IPS DF 6.9 (cell line): ENCODE measurements around the gene GRIK4.

Experiments used
- DNase-seq: peaks from one replicate; pipeline ENCODE4 v3.0.0-alpha.2; 2013; ENCODE audit warnings: low read depth, low spot score
- H3K27ac ChIP-seq: one replicate; pipeline ENCODE4 v1.5.1; 2013; ENCODE audit warnings: low read length, control low read depth
- H3K27me3 ChIP-seq: 2 replicates; pipeline ENCODE4 v1.6.1; 2013; ENCODE audit warnings: mild to moderate bottlenecking, low read length; ENCODE audit not compliant: control insufficient read depth, insufficient read depth
- H3K36me3 ChIP-seq: 2 replicates; pipeline ENCODE4 v1.6.1; 2013; ENCODE audit warnings: low read length; ENCODE audit not compliant: control insufficient read depth, insufficient read depth
- H3K4me1 ChIP-seq: 2 replicates; pipeline ENCODE4 v1.6.1; 2013; ENCODE audit warnings: low read length; ENCODE audit not compliant: control insufficient read depth, insufficient read depth
- H3K4me3 ChIP-seq: 2 replicates; pipeline ENCODE4 v1.5.1; 2013; ENCODE audit warnings: mild to moderate bottlenecking, low read length
- H3K9me3 ChIP-seq: 2 replicates; pipeline ENCODE4 v1.6.1; 2013; ENCODE audit warnings: low read length, inconsistent platforms; ENCODE audit not compliant: control insufficient read depth, insufficient read depth
- WGBS: extraction: QIAGEN DNeasy Blood & Tissue Kit; methylation state at CpG from one replicate; pipeline ENCODE4 v1.1.7; 2013; ENCODE audit warnings: mixed read lengths, missing lambda C conversion rate; ENCODE audit not compliant: insufficient read length, insufficient coverage; 5-methylcytosine and 5-hydroxymethylcytosine counted together

GRIK4 gene

DNA sequence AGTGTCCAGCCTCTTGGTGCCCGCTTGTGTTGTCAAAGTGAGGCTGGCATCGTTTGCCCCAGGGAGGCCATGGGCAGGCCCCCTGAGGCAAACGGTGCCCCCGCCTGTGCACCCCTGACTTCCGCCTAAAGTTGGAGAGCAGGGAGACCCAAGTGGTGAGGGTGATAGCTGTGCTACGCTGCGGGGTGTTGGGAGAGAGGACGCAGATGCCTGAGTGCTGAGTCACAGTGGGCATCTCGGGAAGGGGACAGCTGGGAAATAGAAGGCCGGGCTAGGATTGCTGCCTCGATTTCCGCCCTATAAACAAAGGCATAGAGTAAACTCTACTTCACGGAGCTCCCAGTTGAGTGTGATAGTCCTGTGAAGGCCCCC lies 5.8 kb downstream of the GRIK4 start:
- H3K27me3 ChIP-seq: no peaks in the 10 kb centered on the region
- no peak overlapping the region for H3K27ac ChIP-seq
- no peak overlapping the region for H3K4me3 ChIP-seq
- no peaks in the 10 kb centered on the region for H3K36me3 ChIP-seq
- no peaks in the 10 kb centered on the region for H3K9me3 ChIP-seq
- peaks cover 7% of the 10 kb centered on the region; the same call in 1 of the 2 replicates for H3K4me1 ChIP-seq
- WGBS: no CpG with 5 or more reads among the region's 13 CpGs
- DNase-seq: no peak

DNA sequence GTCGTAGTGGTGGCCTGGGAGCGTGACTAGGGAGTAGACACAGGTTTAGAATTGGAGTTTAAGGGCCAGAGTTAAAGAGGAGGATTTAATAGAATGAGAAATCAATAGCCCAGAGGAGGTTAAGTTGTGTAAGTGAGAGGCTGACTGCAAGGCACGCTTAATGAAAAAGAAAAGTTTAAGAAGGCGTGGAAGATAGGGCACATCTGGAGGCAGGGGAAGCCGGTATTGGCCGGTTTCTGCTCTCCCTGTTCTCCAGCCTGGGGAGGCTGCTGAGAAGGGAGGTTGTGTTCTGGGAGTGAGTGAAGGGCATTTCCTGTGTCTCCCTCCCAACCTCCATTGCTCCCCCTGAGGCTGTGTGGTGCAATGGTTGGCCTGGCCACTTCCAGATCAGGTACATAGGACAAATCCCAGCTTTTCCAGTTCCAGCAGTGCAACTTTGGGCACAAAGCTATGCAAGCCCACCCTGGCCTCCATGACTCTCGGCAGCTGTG lies 6.3 kb downstream of the GRIK4 start:
- Histone ChIP-seq H3K9me3 (no peaks in the 10 kb centered on the region), H3K27me3 (no peaks in the 10 kb centered on the region), H3K36me3 (no peaks in the 10 kb centered on the region), H3K27ac (no peak overlapping the region), H3K4me1 (peaks cover 7% of the 10 kb centered on the region; the same call in 1 of the 2 replicates), H3K4me3 (no peak overlapping the region)
- no CpG with 5 or more reads among the region's 7 CpGs for WGBS
- no peak for DNase-seq

DNA sequence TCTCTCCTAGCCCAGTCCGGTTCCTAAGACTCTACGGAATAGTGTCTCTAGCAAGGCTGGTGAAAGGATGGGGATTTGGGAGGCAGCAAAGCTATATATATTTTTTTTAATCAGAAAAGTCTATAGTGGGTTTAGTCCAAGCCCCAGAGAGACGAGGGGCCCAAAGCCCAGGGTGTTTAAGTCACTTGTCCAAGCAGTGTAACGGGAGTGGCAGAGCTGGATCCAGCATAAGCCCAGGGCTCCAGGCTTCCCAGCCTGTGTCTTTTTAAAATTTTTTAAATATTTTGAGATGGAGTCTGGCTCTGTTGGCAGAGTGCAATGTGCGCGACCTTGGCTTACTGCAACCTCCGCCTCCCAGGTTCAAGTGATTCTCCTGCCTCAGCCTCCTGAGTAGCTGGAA lies 6.8 kb downstream of the GRIK4 start:
- no peaks in the 10 kb centered on the region for H3K9me3 ChIP-seq
- DNase-seq: no peak
- H3K27me3 ChIP-seq: no peaks in the 10 kb centered on the region
- H3K4me1 ChIP-seq: peaks cover 9% of the 10 kb centered on the region
- H3K4me3 ChIP-seq: no peak overlapping the region
- H3K36me3 ChIP-seq: no peaks in the 10 kb centered on the region
- WGBS: no CpG with 5 or more reads among the region's 7 CpGs
- no peak overlapping the region for H3K27ac ChIP-seq

DNA sequence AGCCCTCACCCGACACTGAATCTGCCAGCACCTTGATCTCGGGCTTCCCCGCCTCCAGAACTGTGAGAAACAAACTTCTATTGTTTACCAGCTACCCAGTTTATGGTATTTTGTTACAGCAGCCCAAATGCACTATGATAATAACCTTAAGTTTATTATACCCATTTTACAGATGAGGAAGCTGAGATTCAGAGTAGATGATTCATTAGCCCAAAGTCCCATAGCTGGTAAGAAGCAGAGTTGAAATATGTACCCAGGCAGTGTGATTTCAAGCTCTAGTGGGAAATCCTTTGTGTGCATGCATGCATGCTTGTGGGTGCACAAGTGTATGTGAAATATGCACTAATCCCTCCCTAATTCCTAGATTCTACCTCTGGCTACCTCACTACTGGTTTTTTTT lies 7.9 kb downstream of the GRIK4 start:
- no peaks in the 10 kb centered on the region for H3K9me3 ChIP-seq
- DNase-seq: no peak
- WGBS: no CpG with 5 or more reads among the region's 3 CpGs
- no peak overlapping the region for H3K4me3 ChIP-seq
- H3K4me1 ChIP-seq: peaks cover 11% of the 10 kb centered on the region
- H3K27ac ChIP-seq: no peak overlapping the region
- H3K36me3 ChIP-seq: no peaks in the 10 kb centered on the region
- H3K27me3 ChIP-seq: no peaks in the 10 kb centered on the region

DNA sequence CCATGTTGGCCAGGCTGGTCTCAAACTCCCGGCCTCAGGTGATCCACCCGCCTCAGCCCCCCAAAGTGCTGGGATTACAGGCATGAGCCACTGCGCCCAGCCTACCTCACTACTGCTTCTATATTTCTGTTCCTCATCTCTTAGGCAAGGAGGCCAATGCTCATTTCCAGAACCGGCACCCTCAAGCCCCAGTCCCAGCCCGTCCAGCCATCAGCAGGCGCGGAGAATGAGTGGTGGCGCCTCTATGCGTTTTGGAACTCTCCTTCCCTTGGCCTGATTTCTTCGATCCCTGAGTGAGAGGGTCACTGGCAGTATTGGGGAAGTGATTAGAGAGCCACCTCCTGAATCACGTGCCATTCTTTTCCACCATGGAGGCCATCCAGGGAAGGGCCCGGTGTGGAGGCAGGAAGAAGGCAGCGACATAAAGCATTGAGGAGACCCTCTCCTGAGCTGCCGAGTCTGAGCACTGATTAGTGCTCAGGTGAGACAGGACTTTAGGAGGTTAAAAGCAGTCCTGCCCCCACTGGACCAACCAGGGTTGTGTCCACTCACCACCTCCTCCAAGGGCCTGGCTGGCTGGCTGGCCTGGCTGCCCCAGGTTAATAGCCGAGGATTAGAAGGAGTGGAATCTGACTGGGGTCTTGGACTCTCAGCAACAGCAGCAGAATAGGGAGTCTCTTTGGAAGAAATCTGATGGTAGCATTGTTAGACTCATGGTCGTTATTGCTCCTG lies 8.7 kb downstream of the GRIK4 start:
- Histone ChIP-seq H3K27ac (no peak overlapping the region), H3K4me1 (peaks cover 11% of the 10 kb centered on the region), H3K9me3 (no peaks in the 10 kb centered on the region), H3K27me3 (no peaks in the 10 kb centered on the region), H3K4me3 (no peak overlapping the region), H3K36me3 (no peaks in the 10 kb centered on the region)
- no peak for DNase-seq
- WGBS: no CpG with 5 or more reads among the region's 16 CpGs

DNA sequence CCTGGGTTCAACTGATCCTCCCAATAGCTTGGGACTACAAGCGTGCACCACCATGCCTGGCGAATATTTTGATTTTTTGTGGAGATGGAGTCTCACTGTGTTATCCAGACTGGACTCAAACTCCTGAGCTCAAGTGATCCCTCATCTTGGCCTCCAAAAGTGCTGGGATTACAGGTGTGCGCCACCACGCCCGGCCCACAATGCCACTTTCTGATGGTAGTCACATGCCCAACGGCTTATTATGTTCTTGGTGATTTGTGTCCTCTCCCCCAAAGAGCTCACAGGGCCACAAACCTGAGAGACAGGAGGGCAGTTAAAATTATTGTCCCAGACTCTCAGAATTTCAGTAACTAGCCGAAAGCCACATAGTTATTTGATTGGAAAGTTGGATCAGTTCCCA lies 9.6 kb downstream of the GRIK4 start:
- Histone ChIP-seq H3K36me3 (no peaks in the 10 kb centered on the region), H3K9me3 (no peaks in the 10 kb centered on the region), H3K4me1 (peaks cover 10% of the 10 kb centered on the region), H3K27ac (no peak overlapping the region), H3K27me3 (no peaks in the 10 kb centered on the region), H3K4me3 (no peak overlapping the region)
- WGBS: no CpG with 5 or more reads among the region's 7 CpGs
- DNase-seq: no peak

DNA sequence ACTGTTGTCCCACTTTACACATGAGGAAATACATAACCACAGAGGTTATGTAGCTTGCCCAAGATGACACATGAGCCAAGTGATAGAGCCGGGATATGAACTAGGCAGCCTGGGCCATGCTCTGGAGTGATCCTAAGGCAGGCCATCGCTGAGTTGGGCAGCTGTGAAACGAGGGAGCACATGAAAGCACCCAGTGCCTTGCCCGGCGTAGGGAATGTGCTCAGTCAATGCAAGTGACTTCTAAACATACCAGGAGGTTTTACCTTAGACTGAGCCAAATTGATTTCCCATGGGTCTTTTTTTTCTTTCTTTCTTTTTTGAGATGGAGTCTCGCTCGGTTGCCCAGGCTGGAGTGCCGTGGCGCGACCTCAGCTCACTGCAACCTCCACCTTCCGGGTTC lies 10.5 kb downstream of the GRIK4 start:
- H3K9me3 ChIP-seq: no peaks in the 10 kb centered on the region
- no peaks in the 10 kb centered on the region for H3K27me3 ChIP-seq
- peaks cover 8% of the 10 kb centered on the region for H3K4me1 ChIP-seq
- H3K36me3 ChIP-seq: no peaks in the 10 kb centered on the region
- no peak for DNase-seq
- WGBS: no CpG with 5 or more reads among the region's 11 CpGs
- no peak overlapping the region for H3K4me3 ChIP-seq
- no peak overlapping the region for H3K27ac ChIP-seq

DNA sequence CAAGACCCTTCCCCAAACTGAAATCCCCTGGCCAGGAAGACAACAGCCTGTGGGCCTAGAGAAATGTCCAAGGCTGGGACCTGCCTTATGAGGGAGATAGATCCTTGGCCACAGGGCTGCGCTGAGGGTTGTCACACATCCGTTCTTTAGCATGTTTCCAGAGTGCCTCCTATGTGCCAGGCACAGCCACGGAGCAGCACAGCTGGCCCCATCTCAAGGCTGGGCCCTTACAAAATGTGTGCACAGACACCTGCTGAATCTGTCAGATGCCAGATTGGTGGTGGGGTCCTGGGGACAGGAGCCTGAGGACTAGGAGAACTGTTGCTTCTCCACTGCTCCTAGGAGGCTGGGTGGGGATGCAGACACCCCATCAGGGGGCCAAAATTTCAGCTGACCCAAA lies 11.2 kb downstream of the GRIK4 start:
- Histone ChIP-seq H3K27me3 (no peaks in the 10 kb centered on the region), H3K27ac (no peak overlapping the region), H3K9me3 (no peaks in the 10 kb centered on the region), H3K36me3 (no peaks in the 10 kb centered on the region), H3K4me1 (peaks cover 8% of the 10 kb centered on the region), H3K4me3 (no peak overlapping the region)
- no peak for DNase-seq
- WGBS: no CpG with 5 or more reads among the region's 3 CpGs

DNA sequence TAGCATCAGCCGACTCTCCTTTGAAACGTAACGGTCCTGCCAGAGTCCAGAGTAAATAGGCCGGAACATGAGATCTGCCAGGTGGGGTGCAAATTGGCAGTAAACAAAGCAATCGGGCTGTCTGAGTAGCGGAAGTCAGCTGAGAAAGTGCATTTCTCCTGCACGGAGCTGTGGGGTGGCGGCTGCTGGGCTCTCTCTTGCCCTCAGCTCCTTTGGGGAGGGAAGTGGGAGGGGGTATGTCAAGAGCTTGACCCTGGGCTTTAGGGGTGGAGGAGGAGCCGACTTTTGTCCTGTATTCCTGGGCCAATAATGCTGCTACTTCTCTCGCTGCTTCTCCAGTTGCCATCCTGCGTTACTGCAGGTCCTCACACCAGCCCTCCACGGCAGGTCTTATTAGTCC lies 11.6 kb downstream of the GRIK4 start:
- H3K27me3 ChIP-seq: no peaks in the 10 kb centered on the region
- H3K9me3 ChIP-seq: no peaks in the 10 kb centered on the region
- H3K36me3 ChIP-seq: no peaks in the 10 kb centered on the region
- no peak overlapping the region for H3K4me3 ChIP-seq
- peaks cover 6% of the 10 kb centered on the region for H3K4me1 ChIP-seq
- WGBS: no CpG with 5 or more reads among the region's 12 CpGs
- no peak for DNase-seq
- H3K27ac ChIP-seq: no peak overlapping the region

DNA sequence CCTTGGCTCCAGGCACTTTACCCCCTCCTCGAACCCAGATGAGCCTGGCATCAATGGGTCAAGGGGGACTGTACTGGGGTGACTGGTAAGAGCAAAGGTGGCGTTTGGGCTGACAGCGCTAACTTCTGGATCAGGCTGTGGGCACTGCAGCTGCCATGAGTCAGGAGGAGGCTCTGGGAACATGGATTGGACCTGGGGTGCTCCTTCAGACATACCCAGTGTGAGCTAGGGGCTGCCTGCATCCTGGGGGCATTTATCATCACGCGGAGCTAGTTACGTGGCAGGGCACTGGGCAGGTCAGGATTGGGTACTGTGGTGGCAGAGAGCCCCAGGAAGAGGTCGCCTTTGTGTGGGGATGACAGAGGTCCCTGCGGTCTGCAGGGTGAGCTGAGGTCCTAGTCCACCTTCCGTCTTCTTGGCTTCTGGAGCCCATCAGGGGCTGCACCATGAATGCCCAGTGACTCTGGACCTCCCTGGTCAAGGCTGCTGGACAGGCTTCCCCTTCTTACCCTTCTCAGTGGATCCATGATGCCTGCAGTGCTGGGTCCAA lies 13.1 kb downstream of the GRIK4 start:
- Histone ChIP-seq H3K4me3 (no peak overlapping the region), H3K27me3 (no peaks in the 10 kb centered on the region), H3K36me3 (no peaks in the 10 kb centered on the region), H3K9me3 (no peaks in the 10 kb centered on the region), H3K4me1 (peaks cover 6% of the 10 kb centered on the region), H3K27ac (no peak overlapping the region)
- no CpG with 5 or more reads among the region's 9 CpGs for WGBS
- DNase-seq: no peak
